HepG2 (cell line): ENCODE results near the gene ZNF544. TPM values are rescaled to one million over a fixed set of nuclear protein-coding genes. Genes with fewer than 3 reads are reported as not detected.

Source experiments
- DMTF1 ChIP-seq: sonication (generic); formaldehyde crosslinking; IDR thresholded peaks from 2 replicates; pipeline ENCODE4 v1.4.0; 2020; ENCODE audit warnings: mild to moderate bottlenecking, missing genetic modification reagents
- FOSL1 ChIP-seq: sonication (generic); formaldehyde crosslinking; IDR thresholded peaks from 2 replicates; pipeline ENCODE4 v1.9.0; 2021; ENCODE audit warnings: missing genetic modification reagents, borderline replicate concordance
- HDAC6 ChIP-seq: fragments of 200-600 bp; sonication (generic); IDR thresholded peaks from 2 replicates; pipeline ENCODE4 v1.7.0; 2017; ENCODE audit warnings: mild to moderate bottlenecking, antibody characterized with exemption, low read length, low read depth
- LRRFIP1 ChIP-seq: sonication (generic); formaldehyde crosslinking; conservative IDR thresholded peaks from 2 replicates; pipeline ENCODE4 v1.4.0; 2020; ENCODE audit warnings: missing genetic modification reagents
- MAF1 ChIP-seq: sonication (generic); formaldehyde crosslinking; IDR thresholded peaks from 2 replicates; pipeline ENCODE4 v1.5.0; 2020; ENCODE audit warnings: missing genetic modification reagents, borderline replicate concordance
- NCOA2 ChIP-seq: sonication (generic); formaldehyde crosslinking; IDR thresholded peaks from 2 replicates; pipeline ENCODE4 v1.8.0; 2022; ENCODE audit warnings: inconsistent platforms
- REST ChIP-seq, 2 experiments: IDR thresholded peaks; 2 replicates each; pipeline ENCODE4 v1.6.1; 2011 to 2012; ENCODE audit warnings: low read length in 2 of 2, borderline replicate concordance in 1 of 2, low read depth in 1 of 2, mild to moderate bottlenecking in 1 of 2, moderate library complexity in 1 of 2
- THAP11 ChIP-seq: IDR thresholded peaks from 2 replicates; pipeline ENCODE4 v1.6.1; 2016; ENCODE audit warnings: missing biosample characterization, missing genetic modification reagents
- ZNF282 ChIP-seq: fragments of 450-650 bp; IDR thresholded peaks from 2 replicates; pipeline ENCODE4 v1.6.1; 2018; ENCODE audit not compliant: partially characterized antibody
- ZNF317 ChIP-seq: sonication (generic); formaldehyde crosslinking; IDR thresholded peaks from 2 replicates; pipeline ENCODE4 v1.5.0; 2020; ENCODE audit warnings: mild to moderate bottlenecking, missing genetic modification reagents
- ZNF350 ChIP-seq: sonication (generic); formaldehyde crosslinking; IDR thresholded peaks from 2 replicates; pipeline ENCODE4 v1.4.0; 2020; ENCODE audit warnings: mild to moderate bottlenecking, low read depth, missing genetic modification reagents, borderline replicate concordance
- ZNF530 ChIP-seq: sonication (generic); formaldehyde crosslinking; IDR thresholded peaks from 2 replicates; pipeline ENCODE4 v1.5.0; 2020; ENCODE audit warnings: low read depth, mild to moderate bottlenecking, missing genetic modification reagents
- ZNF580 ChIP-seq: IDR thresholded peaks from 2 replicates; pipeline ENCODE4 v1.6.1; 2016; ENCODE audit warnings: low read depth, borderline replicate concordance
- ZNF746 ChIP-seq: sonication (generic); formaldehyde crosslinking; IDR thresholded peaks from 2 replicates; pipeline ENCODE4 v1.8.0; 2022; ENCODE audit warnings: mild to moderate bottlenecking, missing genetic modification reagents
- ZNF766 ChIP-seq: sonication (generic); formaldehyde crosslinking; IDR thresholded peaks from 2 replicates; pipeline ENCODE4 v1.5.0; 2020; ENCODE audit warnings: missing genetic modification reagents, borderline replicate concordance
- ZNF773 ChIP-seq: sonication (generic); formaldehyde crosslinking; IDR thresholded peaks from 2 replicates; pipeline ENCODE4 v1.4.0; 2020; ENCODE audit warnings: missing genetic modification reagents, borderline replicate concordance
- ZNF780A ChIP-seq: sonication (generic); formaldehyde crosslinking; IDR thresholded peaks from 2 replicates; pipeline ENCODE4 v1.8.0; 2022; ENCODE audit warnings: mild to moderate bottlenecking, missing genetic modification reagents, moderate library complexity
- polyA plus RNA-seq, 8 experiments: library from polyadenylated mRNA; depleted of rRNA in 3 of 8; stranded (reverse) in 7 of 8; unstranded in 1 of 8; fragments of >200 nt; fragmentation: Illumina TruSeq in 4 of 8; extraction: Trizol in 4 of 8; gene quantifications; 2 replicates each; pipeline versions ENCODE4 v1.2.1 to v1.2.3, GENCODE V29; 2011 to 2016; ENCODE audit warnings: low read depth in 4 of 8, missing spikeins in 1 of 8, mixed read lengths in 1 of 8; ENCODE audit not compliant: insufficient read depth in 1 of 8
- total RNA-seq, 5 experiments: library from RNA; depleted of rRNA; stranded (reverse); fragments of >200 nt; fragmentation: Illumina TruSeq; extraction: Trizol; gene quantifications; 2 replicates each; pipeline ENCODE4 v1.2.3, GENCODE V29; 2016; ENCODE audit warnings: low read depth in 1 of 5
- TF ChIP-seq, protein P1 (sequence below): sonication (generic); formaldehyde crosslinking; IDR thresholded peaks from 2 replicates; pipeline ENCODE4 v1.8.0; 2022; ENCODE audit warnings: mild to moderate bottlenecking, missing genetic modification reagents; ENCODE audit not compliant: insufficient replicate concordance

The ZNF544 gene
- total and polyA plus RNA-seq, 2 of the 13 experiments (the other 11 are each of a cell fraction or from before 2014, with no cell fraction given) = 13.1 to 17.0 TPM

DNA sequence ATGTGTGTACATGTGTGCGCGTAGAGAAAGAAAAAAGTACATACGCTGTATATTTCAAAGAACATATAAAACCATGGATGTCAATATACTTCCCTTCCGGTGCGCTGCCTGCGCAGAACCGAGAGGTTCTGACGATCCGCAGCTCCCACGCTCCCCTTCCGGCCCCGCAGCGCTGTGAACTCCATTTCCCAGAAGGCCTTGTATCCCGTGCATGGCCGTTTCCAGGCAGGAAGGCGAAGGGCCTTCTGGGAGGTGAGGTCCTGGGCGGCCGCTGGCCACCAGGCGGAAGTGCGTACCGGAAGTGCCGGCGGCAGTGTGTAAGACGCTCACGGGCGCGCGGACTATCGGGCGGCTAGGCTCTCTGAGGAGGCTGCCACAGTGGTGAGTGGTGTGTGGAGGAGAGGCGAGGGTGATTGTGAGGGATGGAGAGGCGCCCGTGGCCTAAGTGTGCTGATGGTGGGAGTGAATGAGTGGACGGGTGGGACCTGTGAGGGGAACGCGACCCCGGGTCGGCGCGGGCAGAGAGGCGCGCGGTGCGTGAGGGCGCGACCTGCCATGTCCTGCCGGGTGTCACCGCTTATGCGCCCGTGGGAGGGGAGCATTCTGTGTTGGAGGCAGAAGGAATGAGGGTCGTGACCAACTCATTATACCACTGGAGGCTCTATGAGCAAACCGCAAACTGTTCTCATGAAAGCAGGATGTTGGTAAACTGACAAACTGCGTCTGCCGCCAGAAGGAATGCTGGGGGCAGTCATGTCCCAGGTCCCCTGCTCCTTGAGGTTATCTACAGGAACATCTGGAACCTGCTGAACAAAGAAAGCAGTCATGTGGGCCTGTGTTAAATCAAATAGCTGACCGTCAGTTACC, 76.6 kb downstream of the ZNF544 start, which contains the start of gene ERVK3-1 (continued):
- TF ChIP-seq LRRFIP1 (CRISPR knock-in tag) (no peak), ZNF773 (CRISPR knock-in tag) (no peak; the same call in 1 of the 2 replicates), FOSL1 (CRISPR knock-in tag) (no peak), REST (IDR thresholded peaks at IDR 0.05; ENCODE audit: borderline replicate concordance in 1 of 2, low read depth in 1 of 2, low read length in 2 of 2) (no peak), ZNF317 (0 out of 2 replicates have a peak, but pooled peaks have one; percentile 22), HDAC6 (no peak), ZNF580 (CRISPR knock-in tag) (peak; percentile 57; the same call in 1 of the 2 replicates), ZNF282 (no peak), DMTF1 (CRISPR knock-in tag) (no peak), ZNF350 (CRISPR knock-in tag) (peak; percentile 96), ZNF530 (CRISPR knock-in tag) (no peak), MAF1 (CRISPR knock-in tag) (no peak), ZNF746 (CRISPR knock-in tag) (no peak), ZNF780A (CRISPR knock-in tag) (no peak; the same call in 1 of the 2 replicates), THAP11 (peak; percentile 100), ZNF766 (no peak), NCOA2 (CRISPR knock-in tag) (no peak)
- TF ChIP-seq, protein P1, sequence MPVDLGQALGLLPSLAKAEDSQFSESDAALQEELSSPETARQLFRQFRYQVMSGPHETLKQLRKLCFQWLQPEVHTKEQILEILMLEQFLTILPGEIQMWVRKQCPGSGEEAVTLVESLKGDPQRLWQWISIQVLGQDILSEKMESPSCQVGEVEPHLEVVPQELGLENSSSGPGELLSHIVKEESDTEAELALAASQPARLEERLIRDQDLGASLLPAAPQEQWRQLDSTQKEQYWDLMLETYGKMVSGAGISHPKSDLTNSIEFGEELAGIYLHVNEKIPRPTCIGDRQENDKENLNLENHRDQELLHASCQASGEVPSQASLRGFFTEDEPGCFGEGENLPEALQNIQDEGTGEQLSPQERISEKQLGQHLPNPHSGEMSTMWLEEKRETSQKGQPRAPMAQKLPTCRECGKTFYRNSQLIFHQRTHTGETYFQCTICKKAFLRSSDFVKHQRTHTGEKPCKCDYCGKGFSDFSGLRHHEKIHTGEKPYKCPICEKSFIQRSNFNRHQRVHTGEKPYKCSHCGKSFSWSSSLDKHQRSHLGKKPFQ (CRISPR knock-in tag) = no peak
